HUES6 (cell line): Measurements from ENCODE around the gene INF2.

Source experiments
- H3K27ac ChIP-seq: 2 replicates; pipeline ENCODE4 v1.7.0; 2013; ENCODE audit warnings: low read depth, mild to moderate bottlenecking, low read length, inconsistent platforms
- H3K27me3 ChIP-seq: 2 replicates; pipeline ENCODE4 v1.6.1; 2013; ENCODE audit warnings: low read length; ENCODE audit not compliant: control insufficient read depth, insufficient read depth
- H3K36me3 ChIP-seq: 2 replicates; pipeline ENCODE4 v1.6.1; 2013; ENCODE audit warnings: low read length; ENCODE audit not compliant: control insufficient read depth, insufficient read depth
- H3K4me1 ChIP-seq: 2 replicates; pipeline ENCODE4 v1.6.1; 2013; ENCODE audit warnings: low read length; ENCODE audit not compliant: control insufficient read depth, insufficient read depth
- H3K4me3 ChIP-seq: 2 replicates; pipeline ENCODE4 v1.5.1; 2013; ENCODE audit warnings: low read depth, low read length
- H3K9ac ChIP-seq: one replicate; pipeline ENCODE4 v1.6.1; 2013; ENCODE audit warnings: mild to moderate bottlenecking, low read length
- H3K9me3 ChIP-seq: 2 replicates; pipeline ENCODE4 v1.6.1; 2013; ENCODE audit warnings: low read depth, low read length; ENCODE audit not compliant: control insufficient read depth, insufficient read depth

INF2 gene

GRCh38 chr14:104692261-104692938 is 3.0 kb downstream of the INF2 start:
- no peak overlapping the region for H3K9ac ChIP-seq
- H3K27ac ChIP-seq, result no peak overlapping the region

GRCh38 chr14:104692939-104693315 is 3.5 kb downstream of the INF2 start:
- Histone ChIP-seq H3K4me1 (peaks cover 66% of the 10 kb centered on the region), H3K36me3 (peaks cover 19% of the 10 kb centered on the region), H3K9ac (no peak overlapping the region), H3K27ac (no peak overlapping the region), H3K4me3 (no peak overlapping the region), H3K9me3 (no peaks in the 10 kb centered on the region), H3K27me3 (no peaks in the 10 kb centered on the region)

More at GRCh38 chr14:104692261-104692938, 3.0 kb downstream of the INF2 start:
- no peaks in the 10 kb centered on the region for H3K27me3 ChIP-seq
- H3K4me3 ChIP-seq, result no peak overlapping the region
- peaks cover 19% of the 10 kb centered on the region for H3K36me3 ChIP-seq
- no peaks in the 10 kb centered on the region for H3K9me3 ChIP-seq
- H3K4me1 ChIP-seq, result peaks cover 66% of the 10 kb centered on the region

GRCh38 chr14:104693482-104694431 is 4.3 kb downstream of the INF2 start:
- Histone ChIP-seq H3K27ac (no peak overlapping the region), H3K36me3 (peaks cover 19% of the 10 kb centered on the region), H3K9ac (no peak overlapping the region), H3K9me3 (no peaks in the 10 kb centered on the region), H3K4me1 (peaks cover 64% of the 10 kb centered on the region), H3K4me3 (no peak overlapping the region), H3K27me3 (no peaks in the 10 kb centered on the region)

GRCh38 chr14:104694475-104694950 is 5.1 kb downstream of the INF2 start:
- Histone ChIP-seq H3K4me1 (peaks cover 61% of the 10 kb centered on the region), H3K27me3 (no peaks in the 10 kb centered on the region), H3K9ac (no peak overlapping the region), H3K9me3 (no peaks in the 10 kb centered on the region), H3K4me3 (no peak overlapping the region), H3K36me3 (peaks cover 19% of the 10 kb centered on the region), H3K27ac (peak overlapping the region; percentile 28; the same call in 1 of the 2 replicates)

GRCh38 chr14:104694991-104695659 is 5.7 kb downstream of the INF2 start:
- no peaks in the 10 kb centered on the region for H3K27me3 ChIP-seq
- H3K9ac ChIP-seq, result peak overlapping the region; percentile 23
- H3K4me3 ChIP-seq, result no peak overlapping the region
- peaks cover 67% of the 10 kb centered on the region for H3K4me1 ChIP-seq
- no peaks in the 10 kb centered on the region for H3K9me3 ChIP-seq
- H3K27ac ChIP-seq, result peak overlapping the region; percentile 40; the same call in 1 of the 2 replicates
- peaks cover 19% of the 10 kb centered on the region for H3K36me3 ChIP-seq

- H3K9ac ChIP-seq, result peak overlapping the region; percentile 23
Measured at GRCh38 chr14:104695660-104696000, 6.2 kb downstream of the INF2 start.

GRCh38 chr14:104696671-104697316 is 7.4 kb downstream of the INF2 start:
- Histone ChIP-seq H3K27me3 (no peaks in the 10 kb centered on the region), H3K4me1 (peaks cover 59% of the 10 kb centered on the region), H3K9ac (peak overlapping the region; percentile 7), H3K9me3 (no peaks in the 10 kb centered on the region), H3K36me3 (peaks cover 26% of the 10 kb centered on the region), H3K27ac (peak overlapping the region; percentile 9; the same call in 1 of the 2 replicates), H3K4me3 (no peak overlapping the region)

More at GRCh38 chr14:104695660-104696000, 6.2 kb downstream of the INF2 start:
- peaks cover 19% of the 10 kb centered on the region for H3K36me3 ChIP-seq
- H3K4me1 ChIP-seq, result peaks cover 67% of the 10 kb centered on the region
- H3K4me3 ChIP-seq, result no peak overlapping the region
- no peaks in the 10 kb centered on the region for H3K27me3 ChIP-seq
- H3K9me3 ChIP-seq, result no peaks in the 10 kb centered on the region
- H3K27ac ChIP-seq, result peak overlapping the region; percentile 40; the same call in 1 of the 2 replicates

- Histone ChIP-seq H3K36me3 (peaks cover 27% of the 10 kb centered on the region), H3K27ac (peak overlapping the region; percentile 9; the same call in 1 of the 2 replicates), H3K27me3 (no peaks in the 10 kb centered on the region), H3K9me3 (no peaks in the 10 kb centered on the region), H3K4me3 (no peak overlapping the region), H3K4me1 (peaks cover 59% of the 10 kb centered on the region), H3K9ac (peak overlapping the region; percentile 7)
Measured at GRCh38 chr14:104697317-104697703, 7.9 kb downstream of the INF2 start.

GRCh38 chr14:104697892-104698583 is 8.6 kb downstream of the INF2 start:
- Histone ChIP-seq H3K9ac (no peak overlapping the region), H3K9me3 (no peaks in the 10 kb centered on the region), H3K36me3 (peaks cover 31% of the 10 kb centered on the region), H3K4me3 (no peak overlapping the region), H3K4me1 (peaks cover 59% of the 10 kb centered on the region), H3K27ac (peak overlapping the region; percentile 9; the same call in 1 of the 2 replicates), H3K27me3 (no peaks in the 10 kb centered on the region)
